A549 (cell line): ENCODE measurements around the gene LARGE2. TPM values are rescaled to one million over a fixed set of nuclear protein-coding genes. Genes with fewer than 3 reads are reported as not detected.

ENCODE experiments used
- ATAC-seq, 2 experiments: fragments of 200-7000 bp in 1 of 2; fragments of >200 bp in 1 of 2; cut with Nextera tagmentation in 1 of 2; cut with Tn5 transposase in 1 of 2; 3 replicates each; pipeline versions ENCODE4 v1.8.0 to v1.9.1; 2018 to 2020; ENCODE audit warnings: mild to moderate bottlenecking in 1 of 2, moderate library complexity in 1 of 2
- CTCF ChIA-PET: fragments of 300-600 bp; sonication (Branson Sonifier 250); formaldehyde crosslinking; extraction: SDS; loops from one replicate; lab custom pipeline; 2021; ENCODE audit warnings: antibody characterized with exemption, inconsistent platforms; lab: Yijun Ruan, JAX
- POLR2A ChIA-PET: fragments of 350-600 bp; formaldehyde crosslinking; extraction: SDS; loops from one replicate; lab custom pipeline; 2021; ENCODE audit warnings: antibody characterized with exemption, inconsistent platforms; lab: Yijun Ruan, JAX
- DNase-seq, 2 experiments: peaks; one replicate each; pipeline versions ENCODE4 v3.0.0 to v3.0.0-alpha.2; 2011 to 2016; ENCODE audit warnings: low read depth in 1 of 2, low spot score in 1 of 2
- FAIRE-seq: peaks from 2 replicates; lab custom pipeline; 2011; peaks lifted over from hg19 to GRCh38; lab: Jason Lieb, UNC
- H3K27ac ChIP-seq, 2 experiments: fragments of >200 bp; sonication (Bioruptor Twin); formaldehyde crosslinking; 3 replicates each; pipeline ENCODE4 v1.5.1; 2016 to 2017
- H3K4me1 ChIP-seq: fragments of >200 bp; sonication (Bioruptor Twin); formaldehyde crosslinking; 3 replicates; pipeline ENCODE4 v1.6.1; 2016
- H3K4me2 ChIP-seq: fragments of >200 bp; sonication (Bioruptor Twin); formaldehyde crosslinking; 3 replicates; pipeline ENCODE4 v1.6.1; 2016
- H3K4me3 ChIP-seq: fragments of >200 bp; sonication (Bioruptor Twin); formaldehyde crosslinking; 3 replicates; pipeline ENCODE4 v1.5.1; 2016
- H3K9me3 ChIP-seq: fragments of >200 bp; sonication (Bioruptor Twin); formaldehyde crosslinking; 3 replicates; pipeline ENCODE4 v1.6.1; 2016
- BHLHE40 ChIP-seq: IDR thresholded peaks from 2 replicates; pipeline ENCODE4 v1.6.1; 2012; ENCODE audit warnings: low read depth, low read length, inconsistent platforms
- CBX8 ChIP-seq: fragments of 200-600 bp; sonication (generic); IDR thresholded peaks from 2 replicates; pipeline ENCODE4 v1.6.1; 2016
- CEBPB ChIP-seq, 2 experiments: fragments of >200 bp in 1 of 2; sonication (Bioruptor Twin) in 1 of 2; formaldehyde crosslinking in 1 of 2; IDR thresholded peaks; 2 replicates each; pipeline ENCODE4 v1.6.1; 2012 to 2016
- CHD2 ChIP-seq: fragments of 150-350 bp; IDR thresholded peaks from 2 replicates; pipeline ENCODE4 v1.6.1; 2014; ENCODE audit warnings: low read length; ENCODE audit not compliant: partially characterized antibody
- CHD4 ChIP-seq: fragments of 200-600 bp; sonication (generic); IDR thresholded peaks from 2 replicates; pipeline ENCODE4 v1.6.1; 2016; ENCODE audit warnings: antibody characterized with exemption, mild to moderate bottlenecking, borderline replicate concordance
- E2F6 ChIP-seq: IDR thresholded peaks from 2 replicates; pipeline ENCODE4 v1.6.1; 2012; ENCODE audit warnings: low read depth, borderline replicate concordance
- EHF ChIP-seq: fragments of 250-450 bp; sonication (Bioruptor Pico); IDR thresholded peaks from 2 replicates; pipeline ENCODE4 v1.5.0; 2020; ENCODE audit warnings: mild to moderate bottlenecking
- EP300 ChIP-seq, 2 experiments: fragments of >200 bp; sonication (Bioruptor Twin); formaldehyde crosslinking; IDR thresholded peaks; 2 replicates in 1 of 2; 3 replicates in 1 of 2; pipeline ENCODE4 v1.6.1; 2016 to 2017
- ESRRA ChIP-seq: fragments of 150-350 bp; IDR thresholded peaks from 2 replicates; pipeline ENCODE4 v1.6.1; 2014; ENCODE audit warnings: mild to moderate bottlenecking, low read length, borderline replicate concordance
- FOSL2 ChIP-seq, 2 experiments: fragments of 450-650 bp in 1 of 2; fragments of >200 bp in 1 of 2; sonication (Bioruptor Twin) in 1 of 2; formaldehyde crosslinking; IDR thresholded peaks; 2 replicates each; pipeline versions ENCODE4 v1.5.0 to v1.6.1; 2016 to 2020; ENCODE audit warnings: mild to moderate bottlenecking in 1 of 2, moderate library complexity in 1 of 2
- HDAC2 ChIP-seq: fragments of 200-600 bp; sonication (generic); IDR thresholded peaks from 2 replicates; pipeline ENCODE4 v1.6.1; 2016
- HEYL ChIP-seq: fragments of 250-450 bp; sonication (Bioruptor Pico); IDR thresholded peaks from 2 replicates; pipeline ENCODE4 v1.8.0; 2021; ENCODE audit warnings: mild to moderate bottlenecking, moderate library complexity
- HOXB5 ChIP-seq: fragments of 250-450 bp; sonication (Bioruptor Pico); IDR thresholded peaks from 2 replicates; pipeline ENCODE4 v1.5.0; 2020; ENCODE audit warnings: mild to moderate bottlenecking, moderate library complexity
- JUNB ChIP-seq: fragments of >200 bp; sonication (Bioruptor Twin); formaldehyde crosslinking; IDR thresholded peaks from 2 replicates; pipeline ENCODE4 v1.6.1; 2016
- KDM1A ChIP-seq: fragments of 200-600 bp; sonication (generic); IDR thresholded peaks from 2 replicates; pipeline ENCODE4 v1.6.1; 2016; ENCODE audit warnings: low read depth, mild to moderate bottlenecking
- MYC ChIP-seq: IDR thresholded peaks from 2 replicates; pipeline ENCODE4 v1.6.1; 2012; ENCODE audit warnings: mild to moderate bottlenecking, inconsistent platforms, low read length, improper control_type of control experiment, borderline replicate concordance
- NFE2L2 ChIP-seq: fragments of 150-350 bp; conservative IDR thresholded peaks from 2 replicates; pipeline ENCODE4 v1.6.1; 2014; ENCODE audit warnings: low read length
- NPAS2 ChIP-seq: fragments of 250-450 bp; sonication (Bioruptor Pico); IDR thresholded peaks from 2 replicates; pipeline ENCODE4 v1.8.0; 2022; ENCODE audit warnings: mild to moderate bottlenecking, moderate library complexity, borderline replicate concordance
- NR3C1 ChIP-seq: fragments of >200 bp; sonication (Bioruptor Twin); formaldehyde crosslinking; IDR thresholded peaks from 3 replicates; pipeline ENCODE4 v1.6.1; 2017
- POLR2A ChIP-seq: IDR thresholded peaks from 2 replicates; pipeline ENCODE4 v1.6.1; 2012; ENCODE audit warnings: mild to moderate bottlenecking, low read length
- RAD21 ChIP-seq, 2 experiments: fragments of >200 bp in 1 of 2; sonication (Bioruptor Twin) in 1 of 2; formaldehyde crosslinking in 1 of 2; IDR thresholded peaks in 1 of 2; conservative IDR thresholded peaks in 1 of 2; 2 replicates in 1 of 2; 3 replicates in 1 of 2; pipeline ENCODE4 v1.6.1; 2012 to 2018; ENCODE audit warnings: inconsistent platforms in 1 of 2
- REST ChIP-seq: fragments of 200-600 bp; sonication (generic); IDR thresholded peaks from 2 replicates; pipeline ENCODE4 v1.6.1; 2016; ENCODE audit warnings: antibody characterized with exemption, mild to moderate bottlenecking, moderate library complexity
- RNF2 ChIP-seq: fragments of 200-600 bp; sonication (generic); IDR thresholded peaks from 2 replicates; pipeline ENCODE4 v1.6.1; 2016; ENCODE audit warnings: low read depth, mild to moderate bottlenecking, antibody characterized with exemption, moderate library complexity, borderline replicate concordance
- SMC3 ChIP-seq: fragments of >200 bp; sonication (Bioruptor Twin); formaldehyde crosslinking; IDR thresholded peaks from 3 replicates; pipeline ENCODE4 v1.6.1; 2018; ENCODE audit warnings: inconsistent platforms
- TFCP2L1 ChIP-seq: fragments of 250-450 bp; sonication (Bioruptor Pico); IDR thresholded peaks from 2 replicates; pipeline ENCODE4 v1.5.0; 2021; ENCODE audit warnings: mild to moderate bottlenecking
- ZSCAN20 ChIP-seq: fragments of 250-450 bp; sonication (Bioruptor Pico); IDR thresholded peaks from 2 replicates; pipeline ENCODE4 v1.8.0; 2022; ENCODE audit warnings: mild to moderate bottlenecking, moderate library complexity
- WGBS: methylation state at CpG from one replicate; pipeline ENCODE4 v1.1.6; 2017; ENCODE audit errors: missing lambda C conversion rate; 5-methylcytosine and 5-hydroxymethylcytosine counted together
- polyA plus RNA-seq, 4 experiments: library from polyadenylated mRNA; depleted of rRNA in 3 of 4; stranded (reverse); fragments of >200 nt; fragmentation: RNase III in 1 of 4; extraction: RNeasy Plus Mini Kit Qiagen cat#74134 plus additional on column Dnase treatment in 1 of 4; gene quantifications; 2 replicates in 3 of 4; 3 replicates in 1 of 4; pipeline ENCODE4 v1.2.3, GENCODE V29; 2011 to 2017
- TF ChIP-seq, protein P1 (sequence below): IDR thresholded peaks from 2 replicates; pipeline ENCODE4 v1.6.1; 2012
- TF ChIP-seq, protein P2 (sequence below): fragments of 250-450 bp; sonication (Bioruptor Pico); IDR thresholded peaks from 2 replicates; pipeline ENCODE4 v1.5.0; 2021; ENCODE audit warnings: mild to moderate bottlenecking, moderate library complexity, borderline replicate concordance
- TF ChIP-seq, protein P3 (sequence below): fragments of >200 bp; sonication (Bioruptor Twin); formaldehyde crosslinking; IDR thresholded peaks from 2 replicates; pipeline ENCODE4 v1.6.1; 2016

The LARGE2 gene
- polyA plus RNA-seq, 2 of the 4 experiments (the other 2 are of a cell fraction), result 0.97 to 2.3 TPM

- no peak for TF ChIP-seq REST
- TF ChIP-seq BHLHE40, result no peak
- TF ChIP-seq POLR2A, result peak; percentile 59
- no peak for TF ChIP-seq NPAS2 (CRISPR knock-in tag)
- no peak for TF ChIP-seq EHF
- TF ChIP-seq TFCP2L1 (CRISPR knock-in tag), result no peak
- TF ChIP-seq RAD21 (conservative IDR thresholded peaks at IDR 0.05 in 1 of 2, IDR thresholded peaks at IDR 0.05 in 1 of 2), result no peak
- TF ChIP-seq E2F6, result peak; percentile 69
- TF ChIP-seq, protein P1, sequence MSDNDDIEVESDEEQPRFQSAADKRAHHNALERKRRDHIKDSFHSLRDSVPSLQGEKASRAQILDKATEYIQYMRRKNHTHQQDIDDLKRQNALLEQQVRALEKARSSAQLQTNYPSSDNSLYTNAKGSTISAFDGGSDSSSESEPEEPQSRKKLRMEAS, result peak; percentile 29; the same call in 1 of the 2 replicates
- no peak for TF ChIP-seq FOSL2 (IDR thresholded peaks at IDR 0.05)
- TF ChIP-seq FOSL2 (CRISPR knock-in tag; IDR thresholded peaks at IDR 0.05), result no peak
- TF ChIP-seq EP300 (IDR thresholded peaks at IDR 0.05), result no peak
- TF ChIP-seq, protein P2, sequence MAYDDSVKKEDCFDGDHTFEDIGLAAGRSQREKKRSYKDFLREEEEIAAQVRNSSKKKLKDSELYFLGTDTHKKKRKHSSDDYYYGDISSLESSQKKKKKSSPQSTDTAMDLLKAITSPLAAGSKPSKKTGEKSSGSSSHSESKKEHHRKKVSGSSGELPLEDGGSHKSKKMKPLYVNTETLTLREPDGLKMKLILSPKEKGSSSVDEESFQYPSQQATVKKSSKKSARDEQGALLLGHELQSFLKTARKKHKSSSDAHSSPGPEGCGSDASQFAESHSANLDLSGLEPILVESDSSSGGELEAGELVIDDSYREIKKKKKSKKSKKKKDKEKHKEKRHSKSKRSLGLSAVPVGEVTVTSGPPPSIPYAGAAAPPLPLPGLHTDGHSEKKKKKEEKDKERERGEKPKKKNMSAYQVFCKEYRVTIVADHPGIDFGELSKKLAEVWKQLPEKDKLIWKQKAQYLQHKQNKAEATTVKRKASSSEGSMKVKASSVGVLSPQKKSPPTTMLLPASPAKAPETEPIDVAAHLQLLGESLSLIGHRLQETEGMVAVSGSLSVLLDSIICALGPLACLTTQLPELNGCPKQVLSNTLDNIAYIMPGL (CRISPR knock-in tag), result no peak
- peak; percentile 64; the same call in 1 of the 2 replicates for TF ChIP-seq KDM1A
- TF ChIP-seq CEBPB (IDR thresholded peaks at IDR 0.05), result no peak
- 0 out of 2 replicates have a peak, but pooled peaks have one; percentile 24 for TF ChIP-seq CHD4
- no peak for TF ChIP-seq JUNB
- no peak for TF ChIP-seq SMC3
- TF ChIP-seq HDAC2, result no peak
- TF ChIP-seq CHD2, result no peak
- TF ChIP-seq RNF2, result 0 out of 2 replicates have a peak, but pooled peaks have one; percentile 54
- TF ChIP-seq, all 56 proteins: peak for 7
Observed at GRCh38 chr11:45918331-45918941, 4.0 kb upstream of the LARGE2 start (continued).

GRCh38 chr11:45918962-45919675 lies 3.3 kb upstream of the LARGE2 start:
- peak overlapping the region; percentile 86 for H3K4me2 ChIP-seq
- H3K4me3 ChIP-seq, result peak overlapping the region; percentile 81; the same call in 1 of the 3 replicates
- peak overlapping the region in 1 of 2 experiments; percentile 96; a peak in 2 of 6 replicates for H3K27ac ChIP-seq
- FAIRE-seq, result no peak
- no peak for DNase-seq
- TF ChIP-seq EHF (no peak), NPAS2 (CRISPR knock-in tag) (no peak), NR3C1 (no peak), HEYL (CRISPR knock-in tag) (no peak), MYC (no peak), ESRRA (no peak), RAD21 (conservative IDR thresholded peaks at IDR 0.05 in 1 of 2, IDR thresholded peaks at IDR 0.05 in 1 of 2) (no peak), HOXB5 (CRISPR knock-in tag) (no peak), CEBPB (IDR thresholded peaks at IDR 0.05) (no peak), NFE2L2 (no peak), HDAC2 (no peak), ZSCAN20 (CRISPR knock-in tag) (no peak), CBX8 (no peak), FOSL2 (IDR thresholded peaks at IDR 0.05) (no peak), FOSL2 (CRISPR knock-in tag; IDR thresholded peaks at IDR 0.05) (no peak)
- TF ChIP-seq, protein P3, sequence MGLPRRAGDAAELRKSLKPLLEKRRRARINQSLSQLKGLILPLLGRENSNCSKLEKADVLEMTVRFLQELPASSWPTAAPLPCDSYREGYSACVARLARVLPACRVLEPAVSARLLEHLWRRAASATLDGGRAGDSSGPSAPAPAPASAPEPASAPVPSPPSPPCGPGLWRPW, result no peak
- ChIA-PET POLR2A (no interaction called here), CTCF (interaction anchor here (2.7 to 3.6 kb wide), 2 partner anchors 9 to 46 kb away, joined by 9 to 12 read pairs; no protein-coding TSS in a partner anchor)
- WGBS, result 47% methylated on average over 7 of the region's 7 CpGs
- no peaks in the 10 kb centered on the region for H3K9me3 ChIP-seq
- peaks cover 13% of the 10 kb centered on the region; the same call in 2 of the 3 replicates for H3K4me1 ChIP-seq
- ATAC-seq, result no peak
